A549 (cell line): ENCODE measurements around the gene SUSD1. TPM values are rescaled to one million over a fixed set of nuclear protein-coding genes. Genes with fewer than 3 reads are reported as not detected.
A peak's percentile ranks its signal among the peaks of the same experiment; 100 is the strongest.

Experiments used
- ATAC-seq, 2 experiments: fragments of 200-7000 bp in 1 of 2; fragments of >200 bp in 1 of 2; cut with Nextera tagmentation in 1 of 2; cut with Tn5 transposase in 1 of 2; 3 replicates each; pipeline versions ENCODE4 v1.8.0 to v1.9.1; 2018 to 2020; ENCODE audit warnings: mild to moderate bottlenecking in 1 of 2, moderate library complexity in 1 of 2
- CTCF ChIA-PET: fragments of 300-600 bp; sonication (Branson Sonifier 250); formaldehyde crosslinking; extraction: SDS; loops from one replicate; lab custom pipeline; 2021; ENCODE audit warnings: antibody characterized with exemption, inconsistent platforms; lab: Yijun Ruan, JAX
- POLR2A ChIA-PET: fragments of 350-600 bp; formaldehyde crosslinking; extraction: SDS; loops from one replicate; lab custom pipeline; 2021; ENCODE audit warnings: antibody characterized with exemption, inconsistent platforms; lab: Yijun Ruan, JAX
- DNase-seq, 2 experiments: peaks; one replicate each; pipeline versions ENCODE4 v3.0.0 to v3.0.0-alpha.2; 2011 to 2016; ENCODE audit warnings: low read depth in 1 of 2, low spot score in 1 of 2
- FAIRE-seq: peaks from 2 replicates; lab custom pipeline; 2011; peaks lifted over from hg19 to GRCh38; lab: Jason Lieb, UNC
- H3K27ac ChIP-seq, 2 experiments: fragments of >200 bp; sonication (Bioruptor Twin); formaldehyde crosslinking; 3 replicates each; pipeline ENCODE4 v1.5.1; 2016 to 2017
- H3K4me1 ChIP-seq: fragments of >200 bp; sonication (Bioruptor Twin); formaldehyde crosslinking; 3 replicates; pipeline ENCODE4 v1.6.1; 2016
- H3K4me2 ChIP-seq: fragments of >200 bp; sonication (Bioruptor Twin); formaldehyde crosslinking; 3 replicates; pipeline ENCODE4 v1.6.1; 2016
- H3K4me3 ChIP-seq: fragments of >200 bp; sonication (Bioruptor Twin); formaldehyde crosslinking; 3 replicates; pipeline ENCODE4 v1.5.1; 2016
- H3K9me3 ChIP-seq: fragments of >200 bp; sonication (Bioruptor Twin); formaldehyde crosslinking; 3 replicates; pipeline ENCODE4 v1.6.1; 2016
- BHLHE40 ChIP-seq: IDR thresholded peaks from 2 replicates; pipeline ENCODE4 v1.6.1; 2012; ENCODE audit warnings: low read depth, low read length, inconsistent platforms
- CBX8 ChIP-seq: fragments of 200-600 bp; sonication (generic); IDR thresholded peaks from 2 replicates; pipeline ENCODE4 v1.6.1; 2016
- CHD2 ChIP-seq: fragments of 150-350 bp; IDR thresholded peaks from 2 replicates; pipeline ENCODE4 v1.6.1; 2014; ENCODE audit warnings: low read length; ENCODE audit not compliant: partially characterized antibody
- CHD4 ChIP-seq: fragments of 200-600 bp; sonication (generic); IDR thresholded peaks from 2 replicates; pipeline ENCODE4 v1.6.1; 2016; ENCODE audit warnings: antibody characterized with exemption, mild to moderate bottlenecking, borderline replicate concordance
- EHF ChIP-seq: fragments of 250-450 bp; sonication (Bioruptor Pico); IDR thresholded peaks from 2 replicates; pipeline ENCODE4 v1.5.0; 2020; ENCODE audit warnings: mild to moderate bottlenecking
- EHMT2 ChIP-seq: fragments of 200-600 bp; sonication (generic); IDR thresholded peaks from 2 replicates; pipeline ENCODE4 v1.6.1; 2016; ENCODE audit warnings: antibody characterized with exemption, low read depth, mild to moderate bottlenecking, moderate library complexity
- EP300 ChIP-seq, 2 experiments: fragments of >200 bp; sonication (Bioruptor Twin); formaldehyde crosslinking; IDR thresholded peaks; 2 replicates in 1 of 2; 3 replicates in 1 of 2; pipeline ENCODE4 v1.6.1; 2016 to 2017
- ESRRA ChIP-seq: fragments of 150-350 bp; IDR thresholded peaks from 2 replicates; pipeline ENCODE4 v1.6.1; 2014; ENCODE audit warnings: mild to moderate bottlenecking, low read length, borderline replicate concordance
- FOSB ChIP-seq: fragments of 250-450 bp; sonication (Bioruptor Pico); IDR thresholded peaks from 2 replicates; pipeline ENCODE4 v1.5.0; 2020; ENCODE audit warnings: mild to moderate bottlenecking, moderate library complexity
- FOXS1 ChIP-seq: fragments of 250-450 bp; sonication (Bioruptor Pico); IDR thresholded peaks from 2 replicates; pipeline ENCODE4 v1.5.0; 2020; ENCODE audit warnings: mild to moderate bottlenecking, moderate library complexity
- JUN ChIP-seq, 2 experiments: fragments of >200 bp; sonication (Bioruptor Twin); formaldehyde crosslinking; IDR thresholded peaks; 2 replicates in 1 of 2; 3 replicates in 1 of 2; pipeline ENCODE4 v1.6.1; 2016 to 2017
- JUNB ChIP-seq: fragments of >200 bp; sonication (Bioruptor Twin); formaldehyde crosslinking; IDR thresholded peaks from 2 replicates; pipeline ENCODE4 v1.6.1; 2016
- KDM1A ChIP-seq: fragments of 200-600 bp; sonication (generic); IDR thresholded peaks from 2 replicates; pipeline ENCODE4 v1.6.1; 2016; ENCODE audit warnings: low read depth, mild to moderate bottlenecking
- KDM5A ChIP-seq: fragments of 200-600 bp; sonication (generic); IDR thresholded peaks from 2 replicates; pipeline ENCODE4 v1.6.1; 2016; ENCODE audit warnings: antibody characterized with exemption, mild to moderate bottlenecking
- MAZ ChIP-seq: fragments of 150-350 bp; IDR thresholded peaks from 2 replicates; pipeline ENCODE4 v1.6.1; 2014; ENCODE audit warnings: antibody characterized with exemption, low read depth, low read length, borderline replicate concordance
- NFE2L2 ChIP-seq: fragments of 150-350 bp; conservative IDR thresholded peaks from 2 replicates; pipeline ENCODE4 v1.6.1; 2014; ENCODE audit warnings: low read length
- NR3C1 ChIP-seq: fragments of >200 bp; sonication (Bioruptor Twin); formaldehyde crosslinking; IDR thresholded peaks from 3 replicates; pipeline ENCODE4 v1.6.1; 2017
- POLR2A ChIP-seq: IDR thresholded peaks from 2 replicates; pipeline ENCODE4 v1.6.1; 2012; ENCODE audit warnings: mild to moderate bottlenecking, low read length
- RAD21 ChIP-seq, 2 experiments: fragments of >200 bp in 1 of 2; sonication (Bioruptor Twin) in 1 of 2; formaldehyde crosslinking in 1 of 2; IDR thresholded peaks in 1 of 2; conservative IDR thresholded peaks in 1 of 2; 2 replicates in 1 of 2; 3 replicates in 1 of 2; pipeline ENCODE4 v1.6.1; 2012 to 2018; ENCODE audit warnings: inconsistent platforms in 1 of 2
- RARB ChIP-seq: fragments of 250-450 bp; sonication (Bioruptor Pico); IDR thresholded peaks from 2 replicates; pipeline ENCODE4 v1.8.0; 2021; ENCODE audit warnings: mild to moderate bottlenecking, moderate library complexity
- RNF2 ChIP-seq: fragments of 200-600 bp; sonication (generic); IDR thresholded peaks from 2 replicates; pipeline ENCODE4 v1.6.1; 2016; ENCODE audit warnings: low read depth, mild to moderate bottlenecking, antibody characterized with exemption, moderate library complexity, borderline replicate concordance
- SMC3 ChIP-seq: fragments of >200 bp; sonication (Bioruptor Twin); formaldehyde crosslinking; IDR thresholded peaks from 3 replicates; pipeline ENCODE4 v1.6.1; 2018; ENCODE audit warnings: inconsistent platforms
- SREBF2 ChIP-seq: fragments of 450-650 bp; IDR thresholded peaks from 2 replicates; pipeline ENCODE4 v1.6.1; 2014; ENCODE audit warnings: mild to moderate bottlenecking, moderate library complexity
- TP53 ChIP-seq: fragments of 250-450 bp; sonication (Bioruptor Pico); IDR thresholded peaks from 2 replicates; pipeline ENCODE4 v1.5.0; 2021; ENCODE audit warnings: mild to moderate bottlenecking, moderate library complexity
- ZFP36 ChIP-seq: fragments of 450-650 bp; IDR thresholded peaks from 2 replicates; pipeline ENCODE4 v1.6.1; 2014; ENCODE audit warnings: borderline replicate concordance; ENCODE audit not compliant: partially characterized antibody
- ZSCAN20 ChIP-seq: fragments of 250-450 bp; sonication (Bioruptor Pico); IDR thresholded peaks from 2 replicates; pipeline ENCODE4 v1.8.0; 2022; ENCODE audit warnings: mild to moderate bottlenecking, moderate library complexity
- WGBS: methylation state at CpG from one replicate; pipeline ENCODE4 v1.1.6; 2017; ENCODE audit errors: missing lambda C conversion rate; 5-methylcytosine and 5-hydroxymethylcytosine counted together
- polyA plus RNA-seq, 4 experiments: library from polyadenylated mRNA; depleted of rRNA in 3 of 4; stranded (reverse); fragments of >200 nt; fragmentation: RNase III in 1 of 4; extraction: RNeasy Plus Mini Kit Qiagen cat#74134 plus additional on column Dnase treatment in 1 of 4; gene quantifications; 2 replicates in 3 of 4; 3 replicates in 1 of 4; pipeline ENCODE4 v1.2.3, GENCODE V29; 2011 to 2017
- TF ChIP-seq, protein P1 (sequence below): fragments of 250-450 bp; sonication (Bioruptor Pico); IDR thresholded peaks from 2 replicates; pipeline ENCODE4 v1.5.0; 2021; ENCODE audit warnings: mild to moderate bottlenecking, moderate library complexity, borderline replicate concordance
- TF ChIP-seq, protein P2 (sequence below): IDR thresholded peaks from 2 replicates; pipeline ENCODE4 v1.6.1; 2012
- TF ChIP-seq, protein P3 (sequence below): fragments of >200 bp; sonication (Bioruptor Twin); formaldehyde crosslinking; IDR thresholded peaks from 2 replicates; pipeline ENCODE4 v1.6.1; 2016

SUSD1 gene
- polyA plus RNA-seq, 2 of the 4 experiments (the other 2 are of a cell fraction), result 15.7 to 18.6 TPM

DNA sequence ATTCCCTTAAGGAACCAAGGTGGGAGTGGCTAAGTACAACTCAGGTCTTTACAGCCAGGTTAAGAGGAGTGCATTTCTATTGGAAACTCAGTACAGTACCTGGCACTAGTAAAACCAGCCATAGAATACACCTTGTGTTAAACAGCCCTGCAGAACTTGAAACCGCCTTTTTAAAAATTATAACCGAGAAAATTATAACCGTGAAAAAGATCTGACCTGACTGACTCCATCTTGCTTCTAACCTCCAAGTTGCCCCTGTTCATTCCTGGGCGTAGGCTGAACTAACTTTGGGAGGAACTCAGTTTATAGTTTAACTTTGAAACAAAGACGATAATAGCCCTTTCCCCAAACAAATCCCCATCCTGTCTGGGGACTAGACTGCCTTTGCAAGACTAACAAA lies 132.3 kb downstream of the SUSD1 start (continued):
- TF ChIP-seq FOXS1 (peak; percentile 77; the same call in 1 of the 2 replicates), KDM1A (no peak), ZFP36 (no peak), SREBF2 (no peak), JUN (IDR thresholded peaks at IDR 0.05) (no peak), JUNB (no peak), EHF (CRISPR knock-in tag) (peak; percentile 91; the same call in 1 of the 2 replicates), KDM5A (no peak), SMC3 (no peak), FOSB (CRISPR knock-in tag) (peak; percentile 74; the same call in 1 of the 2 replicates), TP53 (CRISPR knock-in tag) (no peak), CBX8 (no peak), BHLHE40 (no peak), POLR2A (no peak)
- TF ChIP-seq, protein P1, sequence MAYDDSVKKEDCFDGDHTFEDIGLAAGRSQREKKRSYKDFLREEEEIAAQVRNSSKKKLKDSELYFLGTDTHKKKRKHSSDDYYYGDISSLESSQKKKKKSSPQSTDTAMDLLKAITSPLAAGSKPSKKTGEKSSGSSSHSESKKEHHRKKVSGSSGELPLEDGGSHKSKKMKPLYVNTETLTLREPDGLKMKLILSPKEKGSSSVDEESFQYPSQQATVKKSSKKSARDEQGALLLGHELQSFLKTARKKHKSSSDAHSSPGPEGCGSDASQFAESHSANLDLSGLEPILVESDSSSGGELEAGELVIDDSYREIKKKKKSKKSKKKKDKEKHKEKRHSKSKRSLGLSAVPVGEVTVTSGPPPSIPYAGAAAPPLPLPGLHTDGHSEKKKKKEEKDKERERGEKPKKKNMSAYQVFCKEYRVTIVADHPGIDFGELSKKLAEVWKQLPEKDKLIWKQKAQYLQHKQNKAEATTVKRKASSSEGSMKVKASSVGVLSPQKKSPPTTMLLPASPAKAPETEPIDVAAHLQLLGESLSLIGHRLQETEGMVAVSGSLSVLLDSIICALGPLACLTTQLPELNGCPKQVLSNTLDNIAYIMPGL (CRISPR knock-in tag), result no peak
- TF ChIP-seq, protein P2, sequence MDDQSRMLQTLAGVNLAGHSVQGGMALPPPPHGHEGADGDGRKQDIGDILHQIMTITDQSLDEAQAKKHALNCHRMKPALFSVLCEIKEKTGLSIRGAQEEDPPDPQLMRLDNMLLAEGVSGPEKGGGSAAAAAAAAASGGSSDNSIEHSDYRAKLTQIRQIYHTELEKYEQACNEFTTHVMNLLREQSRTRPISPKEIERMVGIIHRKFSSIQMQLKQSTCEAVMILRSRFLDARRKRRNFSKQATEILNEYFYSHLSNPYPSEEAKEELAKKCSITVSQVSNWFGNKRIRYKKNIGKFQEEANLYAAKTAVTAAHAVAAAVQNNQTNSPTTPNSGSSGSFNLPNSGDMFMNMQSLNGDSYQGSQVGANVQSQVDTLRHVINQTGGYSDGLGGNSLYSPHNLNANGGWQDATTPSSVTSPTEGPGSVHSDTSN, result no peak
- TF ChIP-seq, all 56 proteins: peak for 10

DNA sequence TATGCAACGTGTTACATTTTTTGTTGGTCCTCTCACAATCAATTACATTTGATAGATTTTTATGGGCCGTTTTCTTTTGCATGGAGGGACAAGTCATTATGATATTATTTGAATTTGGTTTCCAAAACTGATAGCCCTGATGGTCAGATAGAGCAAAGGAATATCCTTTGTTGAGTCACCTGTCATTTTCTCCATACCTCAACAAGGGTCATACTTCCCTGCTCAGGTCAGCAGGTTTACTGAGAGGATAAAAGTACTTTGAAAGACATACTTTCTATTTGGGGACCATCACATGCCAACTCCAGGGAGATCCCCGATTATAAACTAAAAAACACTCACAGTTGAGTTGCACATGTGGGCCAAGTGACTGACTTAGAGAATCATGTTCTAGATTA lies 132.9 kb downstream of the SUSD1 start:
- peaks cover 4% of the 10 kb centered on the region for H3K9me3 ChIP-seq
- DNase-seq, result no peak
- CTCF ChIA-PET, result interaction anchor here (1.1 to 1.4 kb wide), 5 partner anchors 18 to 283 kb away, joined by 3 to 7 read pairs (median 4); no protein-coding TSS in a partner anchor
- H3K27ac ChIP-seq, result peak overlapping the region; percentile 80 to 87
- TF ChIP-seq, protein P3, sequence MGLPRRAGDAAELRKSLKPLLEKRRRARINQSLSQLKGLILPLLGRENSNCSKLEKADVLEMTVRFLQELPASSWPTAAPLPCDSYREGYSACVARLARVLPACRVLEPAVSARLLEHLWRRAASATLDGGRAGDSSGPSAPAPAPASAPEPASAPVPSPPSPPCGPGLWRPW, result no peak
- no peak for TF ChIP-seq ZFP36
- no peak for TF ChIP-seq RNF2
- no peak for TF ChIP-seq JUNB
- no peak for TF ChIP-seq CHD2
- TF ChIP-seq RAD21 (conservative IDR thresholded peaks at IDR 0.05 in 1 of 2, IDR thresholded peaks at IDR 0.05 in 1 of 2), result no peak
- no peak for TF ChIP-seq ESRRA
- TF ChIP-seq NR3C1, result no peak
- no peak for TF ChIP-seq EHMT2
- no peak for TF ChIP-seq NFE2L2
- TF ChIP-seq MAZ, result no peak
- TF ChIP-seq ZSCAN20 (CRISPR knock-in tag), result no peak
- TF ChIP-seq CHD4, result no peak
- no peak for TF ChIP-seq CBX8
- no peak for TF ChIP-seq SREBF2
- TF ChIP-seq RARB, result no peak
- TF ChIP-seq EP300 (IDR thresholded peaks at IDR 0.05), result no peak
- TF ChIP-seq, all 56 proteins: peak for 0
- WGBS, result 7% methylated on average over 3 of the region's 3 CpGs
- Histone ChIP-seq H3K4me3 (no peak overlapping the region), H3K4me2 (peak overlapping the region; percentile 61), H3K4me1 (peaks cover 64% of the 10 kb centered on the region)
- POLR2A ChIA-PET, result interaction anchor here (0.5 to 1.3 kb wide), 2 partner anchors 18 to 30 kb away, joined by 3 to 4 read pairs; no protein-coding TSS in a partner anchor
- no peak for FAIRE-seq
- ATAC-seq, result peak in 1 of 2 experiments; percentile 3; a peak in 1 of 6 replicates
